ENCODE measurements around the gene ARL5B. TPM values are rescaled to one million over a fixed set of nuclear protein-coding genes. Genes with fewer than 3 reads are reported as not detected.

ARL5B gene
- total RNA-seq, 1 donor from 2014 or later, result 7.1 TPM

DNA sequence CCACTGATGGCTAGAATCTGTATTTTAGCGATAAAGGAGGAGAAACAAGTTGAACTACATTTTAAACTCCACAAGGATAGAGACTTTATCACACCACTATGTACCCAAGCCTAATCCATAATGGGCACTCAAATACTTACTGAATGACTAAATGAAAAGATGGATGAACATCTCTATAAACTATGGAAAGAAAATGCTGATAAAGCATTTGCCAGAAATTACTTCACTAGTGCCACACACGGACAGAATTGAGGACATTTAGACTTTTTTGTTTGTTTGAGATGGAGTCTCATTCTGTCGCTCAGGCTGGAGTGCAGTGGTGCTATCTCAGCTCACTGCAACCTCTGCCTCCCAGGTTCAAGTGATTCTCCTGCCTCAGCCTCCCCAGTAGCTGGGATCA, 6.1 kb upstream of the ARL5B start:
- intact Hi-C loops (cut with DNase I), result loop anchor here (10.0 kb wide), 1 partner anchor 1448 kb away; the partner anchor contains the start of gene TRDMT1
- DNase-seq (ENCODE audit: low spot score), result no peak

DNA sequence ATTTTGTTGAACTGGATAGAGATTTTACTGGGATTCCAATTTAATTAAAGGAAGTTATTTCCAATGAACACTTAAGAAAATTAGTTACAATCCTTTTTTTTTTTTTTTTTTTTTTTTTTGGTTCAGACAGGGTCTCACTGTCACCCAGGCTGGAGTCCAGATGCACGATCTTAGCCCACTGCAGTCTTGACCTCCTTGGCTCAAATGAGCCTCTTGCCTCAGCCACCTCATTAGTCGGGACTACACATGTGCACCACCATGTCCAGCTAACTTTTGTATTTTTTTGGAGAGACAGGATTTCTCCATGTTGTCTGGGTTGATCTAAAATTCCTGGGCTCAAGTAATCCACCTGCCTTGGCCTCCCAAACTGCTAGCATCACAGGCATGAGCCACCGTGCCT, 2.5 kb upstream of the ARL5B start:
- intact Hi-C loops (cut with DNase I), result loop anchor here (10.0 kb wide), 1 partner anchor 1452 kb away; the partner anchor contains the start of gene TRDMT1
- DNase-seq (ENCODE audit: low spot score), result no peak

DNA sequence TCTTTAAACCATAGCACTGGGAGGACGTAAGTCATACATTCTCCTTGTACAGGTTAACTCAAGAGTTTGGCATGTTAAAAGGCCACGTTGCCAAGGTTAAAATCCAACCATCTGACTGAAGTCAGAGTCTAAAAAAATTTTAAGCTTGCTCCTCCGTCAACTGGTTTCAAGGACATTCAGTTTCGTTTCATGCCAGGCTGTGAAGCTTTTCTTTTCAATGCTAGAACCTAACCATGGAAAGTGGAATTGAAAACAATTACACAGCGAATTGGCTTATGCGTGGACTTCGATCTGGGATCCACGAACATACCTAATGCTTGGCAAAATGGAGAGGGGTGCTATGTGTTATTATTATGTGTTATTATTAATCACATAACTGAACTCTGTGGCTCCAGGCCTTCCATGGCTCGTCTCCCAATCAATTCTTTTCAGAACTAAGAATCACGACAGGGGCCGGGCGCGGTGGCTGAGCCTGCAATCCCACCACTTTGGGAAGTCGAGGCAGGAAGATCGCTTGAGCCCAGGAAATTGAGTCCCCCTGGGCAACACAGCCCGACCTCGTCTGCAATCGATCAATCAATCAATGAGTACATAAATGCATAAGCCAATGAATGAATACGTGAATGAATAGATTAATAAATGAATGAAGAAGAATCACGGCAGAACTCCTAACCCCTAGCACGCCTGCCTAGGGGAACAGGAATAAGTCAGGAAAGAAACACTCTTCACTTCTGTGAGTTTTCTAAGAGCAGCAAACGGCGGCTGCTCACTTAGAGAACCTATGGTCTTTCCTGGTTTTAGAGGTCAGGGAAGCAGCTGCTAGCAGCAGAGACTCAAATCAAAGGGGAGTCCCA, 733 bp upstream of the ARL5B start:
- intact Hi-C loops (cut with DNase I), result loop anchor here (1.0 to 10.0 kb wide), 2 partner anchors 7 to 1454 kb away; partner anchors contain the start of genes NSUN6 and TRDMT1
- DNase-seq (ENCODE audit: low spot score), result no peak

DNA sequence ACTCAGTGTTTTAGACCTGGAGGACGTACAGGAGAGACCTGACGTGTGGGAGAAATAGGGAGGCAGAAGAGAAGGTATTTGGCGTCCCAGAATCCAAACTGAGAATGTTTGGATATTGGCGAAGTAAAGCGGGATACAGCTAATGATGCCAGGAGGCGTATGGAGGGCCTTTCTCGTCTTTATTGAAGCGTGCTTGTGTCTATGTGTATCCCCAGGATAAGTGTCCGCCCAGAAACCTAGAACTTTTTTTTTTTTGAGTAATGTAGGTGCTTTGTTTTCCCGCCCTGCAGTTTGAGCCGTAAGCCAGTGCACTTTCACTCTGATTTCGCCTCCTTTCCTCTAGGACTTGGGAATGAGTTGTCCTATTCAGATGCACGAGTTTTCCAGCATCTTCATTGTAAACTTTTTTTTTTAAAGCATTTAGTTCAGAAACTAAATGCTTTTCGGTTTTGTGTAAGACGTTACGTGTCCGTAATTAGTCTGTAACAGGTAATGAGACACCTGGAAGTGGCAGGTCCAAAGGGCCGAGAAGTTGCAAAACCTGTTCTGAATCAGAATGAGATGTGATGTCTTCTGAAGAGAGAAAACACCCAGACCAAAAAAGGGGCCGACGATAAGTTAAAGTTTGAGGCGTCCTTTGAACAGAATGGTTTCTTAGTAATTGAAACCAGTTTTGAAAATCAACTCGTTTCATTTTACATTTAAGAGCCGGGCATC, 746 bp downstream of the ARL5B start:
- intact Hi-C loops (cut with DNase I), result loop anchor here (1.0 to 10.0 kb wide), 2 partner anchors 9 to 1455 kb away; partner anchors contain the start of genes NSUN6 and TRDMT1
- no peak for DNase-seq (ENCODE audit: low spot score)

DNA sequence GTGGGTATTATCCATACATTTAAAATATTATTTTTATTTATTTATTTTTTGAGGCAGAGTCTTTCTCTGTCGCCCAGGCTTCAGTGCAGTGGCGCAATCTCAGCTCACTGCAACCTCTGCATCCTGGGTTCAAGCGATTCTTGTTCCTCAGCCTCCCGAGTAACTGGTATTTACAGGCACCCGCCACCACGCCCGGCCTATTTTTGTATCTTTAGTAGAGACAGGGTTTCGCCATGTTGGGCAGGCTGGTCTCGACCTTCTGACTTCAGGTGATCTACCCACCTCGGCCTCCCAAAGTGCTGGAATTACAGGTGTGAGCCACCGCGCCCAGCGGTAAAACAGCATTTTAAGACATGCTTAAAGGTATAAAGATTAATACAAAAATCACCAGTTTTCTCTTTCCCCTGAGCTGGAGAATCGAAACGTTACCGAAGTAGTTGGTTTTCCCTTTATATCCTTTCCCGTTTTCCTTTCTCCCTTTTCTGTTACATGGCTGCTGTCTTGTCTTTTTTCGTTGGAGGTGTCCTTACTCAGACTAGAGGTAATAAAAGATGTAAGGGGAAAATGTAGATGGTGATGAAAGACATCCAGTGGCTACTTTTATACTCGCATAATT, 1.7 kb downstream of the ARL5B start:
- no peak for DNase-seq (ENCODE audit: low spot score)
- intact Hi-C loops (cut with DNase I), result no loop called here

DNA sequence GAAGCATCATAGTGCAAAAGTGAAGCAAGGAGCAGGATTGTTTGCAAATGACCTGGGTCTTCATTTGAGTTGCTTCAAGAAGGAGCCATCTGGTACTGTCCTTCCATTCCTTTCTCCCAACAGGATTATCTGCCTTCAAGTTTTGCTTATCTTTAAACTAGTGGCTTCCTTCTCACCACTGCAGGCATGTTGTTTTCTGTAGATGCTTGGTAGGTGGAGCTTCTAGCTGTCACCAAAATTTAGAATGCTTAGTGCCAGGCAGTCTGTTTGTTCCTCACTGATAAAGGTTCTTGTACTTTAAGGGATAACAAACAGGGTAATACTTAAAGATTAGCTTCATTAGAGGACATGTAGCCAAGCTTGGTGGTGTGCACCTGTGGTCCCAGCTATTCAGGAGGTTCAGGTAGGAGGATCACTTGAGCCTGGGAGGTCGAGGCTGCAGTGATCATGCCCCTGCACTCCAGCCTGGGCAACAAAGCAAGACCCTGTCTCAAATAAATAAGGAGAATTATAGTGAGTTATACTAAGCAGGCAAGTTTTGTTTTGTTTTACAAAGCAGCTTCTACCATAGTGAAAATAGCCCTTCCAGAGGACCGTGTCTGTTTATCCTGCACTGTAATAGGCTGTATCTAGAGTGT, 5.7 kb downstream of the ARL5B start:
- DNase-seq (ENCODE audit: low spot score), result no peak
- intact Hi-C loops (cut with DNase I), result no loop called here

DNA sequence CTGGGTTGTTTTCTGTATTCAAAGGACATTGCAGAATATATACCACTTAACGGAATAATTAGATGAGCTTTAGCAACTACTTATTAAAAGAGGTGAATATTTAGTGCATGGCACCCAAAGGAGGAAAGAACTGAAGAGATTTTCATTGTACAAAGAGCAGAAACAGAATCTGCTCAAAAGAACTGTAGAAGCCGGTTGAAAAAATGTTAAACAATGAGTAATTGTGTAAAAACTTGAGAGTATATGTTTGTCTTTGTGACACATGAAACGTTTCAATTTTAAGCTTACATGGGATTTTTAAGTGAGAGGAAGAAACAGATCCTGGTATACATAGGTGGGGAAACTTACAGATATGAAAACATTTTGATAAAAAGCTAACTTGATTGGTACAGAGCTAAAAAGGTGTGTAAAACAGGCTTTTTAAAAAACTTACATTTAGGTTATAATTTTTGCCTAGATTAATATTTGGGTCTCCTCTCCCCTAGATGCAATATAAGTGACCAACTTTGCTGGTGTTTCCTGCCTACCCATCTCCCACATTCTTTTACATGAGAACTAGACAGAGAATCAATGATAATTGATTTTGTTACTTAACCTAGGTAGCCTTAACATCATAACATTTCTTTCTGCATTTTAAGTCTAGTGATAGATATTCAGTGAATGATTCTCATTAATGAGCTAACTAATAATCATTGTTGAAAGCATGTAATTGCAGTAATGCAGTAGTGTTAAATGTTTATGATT, 6.8 kb downstream of the ARL5B start:
- intact Hi-C loops (cut with DNase I), result no loop called here
- no peak for DNase-seq (ENCODE audit: low spot score)

DNA sequence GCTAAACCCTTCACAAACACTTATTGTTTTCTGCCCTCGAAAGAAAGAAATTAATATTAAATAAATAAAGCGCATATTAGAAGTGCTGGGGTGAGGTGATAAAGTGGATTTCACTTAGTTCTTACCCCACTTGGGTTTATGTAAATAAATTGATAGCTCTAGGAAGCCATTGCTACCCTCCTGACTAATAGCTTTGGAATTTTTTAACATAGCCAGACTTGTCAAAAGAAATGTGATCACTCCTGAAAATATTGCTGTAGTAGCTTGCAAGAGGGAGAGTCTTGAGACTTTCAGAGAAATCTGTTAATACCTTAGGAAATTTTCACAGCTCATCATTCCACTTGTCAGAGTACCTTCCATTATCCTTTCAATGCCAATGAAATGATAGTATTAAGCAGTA, 7.6 kb downstream of the ARL5B start:
- intact Hi-C loops (cut with DNase I), result no loop called here
- DNase-seq (ENCODE audit: low spot score), result no peak

DNA sequence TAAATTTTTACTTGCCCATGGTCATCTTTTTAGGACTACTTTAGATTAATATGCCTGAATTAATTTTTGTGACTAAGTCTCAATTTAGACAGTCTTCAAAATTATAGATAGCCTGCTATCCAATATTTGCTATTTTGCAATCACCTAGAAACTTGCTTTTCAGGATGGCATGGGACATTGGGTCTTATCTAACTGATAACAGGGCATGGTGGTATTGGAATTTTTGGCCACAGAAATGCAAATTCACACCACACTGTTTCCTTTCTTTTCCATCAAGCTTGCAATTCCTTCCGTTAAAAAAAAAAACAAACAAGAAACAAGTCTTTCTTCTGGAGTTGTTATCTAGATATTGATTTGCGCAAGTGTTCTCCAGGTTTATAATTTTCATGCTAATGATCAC, 8.8 kb downstream of the ARL5B start:
- no peak for DNase-seq (ENCODE audit: low spot score)
- intact Hi-C loops (cut with DNase I), result no loop called here

DNA sequence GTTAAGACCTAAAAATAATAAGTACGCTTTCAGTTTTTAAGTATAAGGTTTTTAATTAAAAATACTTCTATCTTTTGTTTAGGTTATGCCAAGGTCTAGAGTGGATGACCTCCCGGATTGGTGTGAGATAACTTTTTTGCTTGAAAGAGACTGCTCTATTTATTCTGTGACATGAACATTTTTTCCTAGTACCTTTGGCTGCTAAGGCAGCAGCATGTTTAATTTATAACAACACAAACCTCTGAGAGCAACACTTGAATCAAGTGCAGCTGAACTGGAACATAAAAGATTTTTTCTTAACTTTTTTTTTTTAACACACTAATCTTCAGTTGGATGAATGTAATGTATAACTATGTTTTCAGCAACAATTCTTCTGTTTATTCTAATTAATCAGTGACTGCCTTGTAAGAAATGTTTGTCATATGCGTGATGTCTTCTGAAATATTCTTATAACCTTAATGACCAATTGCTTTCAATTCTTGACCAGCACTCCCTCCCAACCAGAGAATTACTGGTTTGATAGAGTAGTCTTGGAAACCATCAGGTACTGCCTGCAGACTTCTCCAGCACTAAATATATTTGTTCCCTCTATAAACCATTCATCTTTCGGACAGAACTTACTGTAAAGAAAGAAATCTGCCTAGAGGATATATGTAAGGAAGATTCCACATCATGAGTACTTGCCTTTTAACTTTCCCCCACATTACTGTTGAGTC, 16.0 kb downstream of the ARL5B start:
- no peak for DNase-seq (ENCODE audit: low spot score)
- intact Hi-C loops (cut with DNase I), result no loop called here

DNA sequence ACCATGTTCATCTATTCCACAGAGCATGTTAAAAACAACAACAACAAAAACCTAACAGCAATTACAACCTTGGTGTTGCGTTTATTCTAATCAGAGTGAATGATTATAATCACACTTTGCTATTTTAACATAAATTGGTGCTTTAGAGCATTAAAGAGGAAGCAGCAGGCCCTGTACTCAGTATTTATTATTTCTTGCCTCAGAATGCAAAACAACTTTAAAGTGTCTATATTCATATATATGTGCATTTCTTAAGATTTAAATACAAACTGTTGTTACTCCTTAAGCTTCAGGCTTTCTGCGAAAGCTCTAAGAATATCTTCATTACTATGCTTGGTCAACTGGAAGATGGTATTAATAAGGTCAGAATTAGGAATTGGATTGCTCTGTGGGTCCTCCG, 21.5 kb downstream of the ARL5B start:
- intact Hi-C loops (cut with DNase I), result no loop called here

DNA sequence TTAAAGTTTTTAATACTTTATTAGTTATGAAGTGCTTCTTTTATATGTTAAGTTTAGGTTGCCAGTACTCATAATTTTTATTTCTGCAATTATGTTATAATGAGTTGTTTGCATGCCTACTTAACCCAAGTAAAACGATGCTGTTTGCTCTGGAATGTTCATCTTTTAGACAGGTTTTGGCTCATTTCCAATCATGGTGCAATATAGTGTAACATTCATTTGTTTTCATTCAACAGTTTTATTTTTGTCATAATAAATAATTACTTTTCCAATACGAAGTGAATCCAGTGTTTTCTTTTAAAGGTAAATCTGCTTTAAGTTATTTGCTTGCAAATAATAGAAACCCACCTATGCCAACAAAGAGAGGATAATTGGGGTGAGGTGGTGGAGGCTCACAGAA, 22.1 kb downstream of the ARL5B start:
- no peak for DNase-seq (ENCODE audit: low spot score)
- intact Hi-C loops (cut with DNase I), result no loop called here

More for the DNA sequence above, 21.5 kb downstream of the ARL5B start:
- no peak for DNase-seq (ENCODE audit: low spot score)

DNA sequence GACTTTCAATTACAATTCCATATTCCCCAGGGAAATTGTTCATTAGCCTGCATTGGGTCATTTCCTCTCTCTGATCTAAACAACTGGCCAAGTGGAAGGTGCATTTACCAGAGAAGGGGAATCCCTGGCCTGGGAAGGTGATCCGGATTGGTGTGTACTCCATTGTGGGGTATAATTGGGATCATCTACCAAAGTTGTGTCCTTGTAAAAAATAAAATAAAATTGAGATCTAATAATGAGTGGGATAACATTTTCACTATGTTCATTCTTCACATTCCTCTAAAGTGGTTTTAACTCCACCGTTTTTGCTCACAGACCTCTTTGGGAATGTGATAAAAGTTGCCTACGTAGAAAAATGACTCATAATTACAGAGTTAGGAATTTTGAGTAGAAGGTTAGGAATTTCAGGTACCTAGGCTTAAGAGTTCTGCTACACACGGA, 22.8 kb downstream of the ARL5B start:
- intact Hi-C loops (cut with DNase I), result no loop called here
- DNase-seq (ENCODE audit: low spot score), result no peak

DNA sequence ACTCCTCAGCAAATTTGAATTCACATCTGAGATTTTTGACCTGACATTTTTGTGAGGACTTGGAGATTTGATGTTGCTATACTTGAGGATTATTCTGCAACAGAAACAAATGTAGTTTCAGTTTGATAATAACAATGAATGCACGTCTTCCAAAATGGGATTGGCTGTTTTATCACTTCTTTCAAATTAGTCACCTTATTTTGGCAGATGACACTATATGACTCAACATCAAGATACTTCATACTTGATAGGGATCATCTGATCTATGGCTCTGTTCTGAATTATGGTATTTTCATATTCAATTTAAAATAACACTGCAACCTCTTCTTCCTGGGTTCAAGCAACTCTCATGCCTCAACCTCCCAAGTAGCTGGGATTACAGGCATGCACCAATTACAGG, 24.2 kb downstream of the ARL5B start:
- DNase-seq (ENCODE audit: low spot score), result no peak
- intact Hi-C loops (cut with DNase I), result no loop called here

DNA sequence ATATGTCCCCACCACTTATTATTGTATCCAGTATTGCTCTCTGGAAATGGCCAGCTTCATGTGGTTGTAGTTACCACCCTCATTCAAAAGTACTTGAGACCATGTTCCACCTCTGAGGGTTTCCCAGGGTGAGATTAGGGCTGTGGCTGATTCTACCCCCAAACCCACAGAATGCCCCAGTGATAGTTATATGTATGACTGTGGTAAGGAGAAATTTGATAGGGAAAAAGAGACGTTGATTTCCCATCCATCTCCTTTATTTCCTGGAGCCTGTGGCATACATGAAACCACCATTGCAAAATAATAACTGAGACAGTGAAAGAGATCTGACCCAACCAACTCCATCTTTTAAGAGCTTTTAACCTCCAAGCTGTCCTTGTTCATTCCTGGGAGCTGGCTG, 25.2 kb downstream of the ARL5B start:
- DNase-seq (ENCODE audit: low spot score), result no peak

DNA sequence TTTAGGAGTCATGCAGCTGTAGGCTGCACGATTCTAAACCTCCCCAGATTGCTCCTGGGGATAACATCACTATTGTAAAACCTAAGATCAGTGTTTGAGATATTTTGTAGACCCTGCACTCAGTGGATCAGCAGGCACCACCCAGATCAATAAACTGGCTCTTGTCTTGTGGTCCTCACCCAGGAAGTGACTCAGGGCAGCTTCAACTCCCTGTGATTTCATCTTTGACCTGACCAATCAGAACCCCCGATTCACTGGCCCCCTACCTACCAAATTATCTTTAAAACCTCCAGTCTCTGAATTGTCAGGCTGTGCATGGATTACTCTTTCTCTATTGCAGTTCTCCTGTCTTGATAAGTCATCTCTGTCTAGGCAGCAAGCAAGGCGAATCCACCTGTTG, 25.7 kb downstream of the ARL5B start:
- intact Hi-C loops (cut with DNase I), result no loop called here
- no peak for DNase-seq (ENCODE audit: low spot score)

More for the DNA sequence above, 25.2 kb downstream of the ARL5B start:
- intact Hi-C loops (cut with DNase I), result no loop called here

DNA sequence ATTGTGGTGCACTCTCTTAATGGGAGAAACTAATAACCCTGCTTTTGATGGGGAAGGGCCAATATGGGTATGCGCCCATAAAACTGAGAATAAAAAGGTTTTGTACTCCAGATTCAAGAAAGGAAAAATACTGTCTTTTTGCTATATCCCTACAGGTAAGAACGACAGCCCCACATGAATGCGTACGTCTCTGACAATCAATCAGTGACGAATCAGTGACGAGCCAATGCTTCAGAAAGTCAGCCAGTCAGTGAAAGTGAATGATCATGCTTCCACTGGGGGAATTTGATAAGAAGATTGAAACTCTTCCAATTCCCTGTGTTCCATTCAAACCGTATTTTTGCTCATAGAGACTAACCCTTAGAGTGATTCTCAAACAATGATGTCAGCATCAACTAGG, 26.3 kb downstream of the ARL5B start:
- intact Hi-C loops (cut with DNase I), result no loop called here
- DNase-seq (ENCODE audit: low spot score), result no peak

DNA sequence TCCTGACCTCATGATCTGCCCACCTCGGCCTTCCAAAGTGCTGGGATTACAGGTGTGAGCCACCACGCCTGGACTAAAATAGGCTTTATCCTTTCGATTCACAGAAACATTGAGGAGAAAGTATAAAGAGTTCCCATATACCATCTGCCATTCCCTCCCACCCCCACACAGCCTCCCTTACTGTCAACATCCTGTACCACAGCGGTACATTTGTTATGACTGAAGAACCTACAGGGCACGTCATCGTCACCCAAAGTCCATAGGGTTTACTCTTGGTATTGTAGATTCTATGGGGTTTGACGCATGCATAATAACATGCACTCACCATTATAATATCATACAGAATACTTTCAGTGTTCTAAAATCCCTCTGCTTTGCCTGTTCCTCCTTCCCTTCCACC, 28.0 kb downstream of the ARL5B start:
- DNase-seq (ENCODE audit: low spot score), result no peak
- intact Hi-C loops (cut with DNase I), result no loop called here

DNA sequence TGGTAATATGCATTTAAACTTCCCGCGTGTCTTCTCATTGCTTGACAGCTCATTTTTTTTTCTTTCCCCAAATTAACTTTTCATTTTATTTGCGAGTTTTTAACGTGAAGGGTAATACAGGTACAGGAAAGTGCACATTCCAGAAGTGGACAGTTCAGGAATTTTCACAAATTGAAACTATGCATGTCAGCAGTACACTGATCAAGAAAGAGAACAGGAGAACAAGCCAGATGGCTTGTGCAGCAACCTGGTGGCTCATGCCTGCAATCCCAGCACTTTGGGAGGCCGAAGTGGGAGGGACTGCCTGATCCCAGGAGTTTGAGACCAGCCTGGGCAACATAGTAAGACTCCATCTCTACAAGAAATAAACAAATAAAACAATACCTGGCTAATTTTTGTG, 28.5 kb downstream of the ARL5B start:
- intact Hi-C loops (cut with DNase I), result no loop called here
- no peak for DNase-seq (ENCODE audit: low spot score)

Measured in cardiac septum (tissue), 1 donor.